ENCODE results near the gene ZNF616.
A peak's percentile ranks its signal among the peaks of the same experiment; 100 is the strongest.

The ZNF616 gene

GRCh38 chr19:52139252-52140031, at the start of gene ZNF616:
Gene ZNF616, minus strand, starts transcription at chr19:52139938. Its CDS starts 9,426 bp downstream, at chr19:52130512.
- Histone ChIP-seq H3K4me1 (ENCODE audit: low read length) (no peaks in the 10 kb centered on the region), H3K36me3 (replicated peaks; ENCODE audit: insufficient read depth, low read length) (no peaks in the 10 kb centered on the region), H3K4me2 (ENCODE audit: low read depth, low read length) (peak within 1 kb of the TSS; percentile 99), H3K9ac (ENCODE audit: low read length) (peak within 1 kb of the TSS; percentile 77), H2AFZ (ENCODE audit: low read length) (peak within 1 kb of the TSS; percentile 98), H3F3A (ENCODE audit: insufficient read depth, low read length) (peaks cover 3% of the 10 kb centered on the region; the same call in 1 of the 2 replicates), H3K79me2 (ENCODE audit: low read length) (peaks cover 7% of the 10 kb centered on the region; the same call in 1 of the 2 replicates), H3K9me3 (replicated peaks; ENCODE audit: insufficient read depth, low read length) (no peaks in the 10 kb centered on the region), H3K4me3 (ENCODE audit: low read length) (peak within 1 kb of the TSS; percentile 97), H3K27ac (ENCODE audit: low read length) (peak within 1 kb of the TSS; percentile 59; the same call in 1 of the 2 replicates), H4K20me1 (ENCODE audit: insufficient read depth, low read length) (no peaks in the 10 kb centered on the region), H3K27me3 (replicated peaks; ENCODE audit: insufficient read depth, low read length) (no peaks in the 10 kb centered on the region), H3K9me2 (replicated peaks; ENCODE audit: insufficient read depth, low read length) (no peaks in the 10 kb centered on the region)
- DNase-seq: peak; percentile 90
- TF ChIP-seq EZH2phosphoT487 (IDR thresholded peaks at IDR 0.05; ENCODE audit: low read length) (no peak), CTCF (IDR thresholded peaks at IDR 0.05; ENCODE audit: low read length) (peak; percentile 83), EZH2 (optimal IDR thresholded peaks at IDR 0.05; ENCODE audit: low read depth, low read length) (no peak)

GRCh38 chr19:52188822-52189734, 49.3 kb upstream of the ZNF616 start:
- Histone ChIP-seq H4K20me1 (ENCODE audit: insufficient read depth, low read length) (no peaks in the 10 kb centered on the region), H3K4me3 (ENCODE audit: low read length) (peak overlapping the region; percentile 54), H3K27me3 (replicated peaks; ENCODE audit: insufficient read depth, low read length) (0 out of 2 replicates have a peak, but pooled peaks cover 4% of the 10 kb centered on the region), H3K4me2 (ENCODE audit: low read depth, low read length) (peak overlapping the region; percentile 82; the same call in 1 of the 2 replicates), H3K27ac (ENCODE audit: low read length) (peak overlapping the region; percentile 28; the same call in 1 of the 2 replicates), H3K79me2 (ENCODE audit: low read length) (peaks cover 42% of the 10 kb centered on the region), H3K4me1 (ENCODE audit: low read length) (no peaks in the 10 kb centered on the region; the same call in 1 of the 2 replicates), H2AFZ (ENCODE audit: low read length) (peak overlapping the region; percentile 42), H3K36me3 (replicated peaks; ENCODE audit: insufficient read depth, low read length) (peaks cover 6% of the 10 kb centered on the region; the same call in 1 of the 2 replicates), H3K9ac (ENCODE audit: low read length) (peak overlapping the region; percentile 27; the same call in 1 of the 2 replicates), H3K9me2 (replicated peaks; ENCODE audit: insufficient read depth, low read length) (no peaks in the 10 kb centered on the region), H3K9me3 (replicated peaks; ENCODE audit: insufficient read depth, low read length) (no peaks in the 10 kb centered on the region), H3F3A (ENCODE audit: insufficient read depth, low read length) (no peaks in the 10 kb centered on the region)
- no peak for DNase-seq
- no peak for TF ChIP-seq EZH2phosphoT487 (IDR thresholded peaks at IDR 0.05; ENCODE audit: low read length)
- TF ChIP-seq EZH2 (optimal IDR thresholded peaks at IDR 0.05; ENCODE audit: low read depth, low read length): no peak
- TF ChIP-seq CTCF (IDR thresholded peaks at IDR 0.05; ENCODE audit: low read length): no peak

- Histone ChIP-seq H3K9ac (ENCODE audit: low read length) (no peak overlapping the region), H3K27me3 (replicated peaks; ENCODE audit: insufficient read depth, low read length) (0 out of 2 replicates have a peak, but pooled peaks cover 6% of the 10 kb centered on the region), H2AFZ (ENCODE audit: low read length) (no peak overlapping the region), H3F3A (ENCODE audit: insufficient read depth, low read length) (no peaks in the 10 kb centered on the region), H3K9me3 (replicated peaks; ENCODE audit: insufficient read depth, low read length) (no peaks in the 10 kb centered on the region), H3K9me2 (replicated peaks; ENCODE audit: insufficient read depth, low read length) (no peaks in the 10 kb centered on the region), H4K20me1 (ENCODE audit: insufficient read depth, low read length) (no peaks in the 10 kb centered on the region), H3K36me3 (replicated peaks; ENCODE audit: insufficient read depth, low read length) (no peaks in the 10 kb centered on the region), H3K4me1 (ENCODE audit: low read length) (no peaks in the 10 kb centered on the region; the same call in 1 of the 2 replicates), H3K27ac (ENCODE audit: low read length) (no peak overlapping the region), H3K4me3 (ENCODE audit: low read length) (no peak overlapping the region), H3K79me2 (ENCODE audit: low read length) (peaks cover 25% of the 10 kb centered on the region), H3K4me2 (ENCODE audit: low read depth, low read length) (no peak overlapping the region)
- TF ChIP-seq CTCF (IDR thresholded peaks at IDR 0.05; ENCODE audit: low read length): no peak
- TF ChIP-seq EZH2 (optimal IDR thresholded peaks at IDR 0.05; ENCODE audit: low read depth, low read length): no peak
- no peak for DNase-seq
These were observed 47.7 kb upstream of the ZNF616 start for GRCh38 chr19:52187407-52187806.

All from MM.1S (cell line).